HG02981 (cell line): Measurements from ENCODE around the gene CATSPERZ.
"Not testable (repeated sequence)": the region's sequence is repeated elsewhere in the genome, so short reads cannot be mapped to it uniquely, and the experiment has no call there.

Source experiments
- ATAC-seq: cut with Tn5 transposase; IDR thresholded peaks from one replicate; pipeline ENCODE4 v1.9.1; 2021; ENCODE audit warnings: mild to moderate bottlenecking, moderate library complexity; ENCODE audit not compliant: unreplicated experiment

Gene CATSPERZ

DNA sequence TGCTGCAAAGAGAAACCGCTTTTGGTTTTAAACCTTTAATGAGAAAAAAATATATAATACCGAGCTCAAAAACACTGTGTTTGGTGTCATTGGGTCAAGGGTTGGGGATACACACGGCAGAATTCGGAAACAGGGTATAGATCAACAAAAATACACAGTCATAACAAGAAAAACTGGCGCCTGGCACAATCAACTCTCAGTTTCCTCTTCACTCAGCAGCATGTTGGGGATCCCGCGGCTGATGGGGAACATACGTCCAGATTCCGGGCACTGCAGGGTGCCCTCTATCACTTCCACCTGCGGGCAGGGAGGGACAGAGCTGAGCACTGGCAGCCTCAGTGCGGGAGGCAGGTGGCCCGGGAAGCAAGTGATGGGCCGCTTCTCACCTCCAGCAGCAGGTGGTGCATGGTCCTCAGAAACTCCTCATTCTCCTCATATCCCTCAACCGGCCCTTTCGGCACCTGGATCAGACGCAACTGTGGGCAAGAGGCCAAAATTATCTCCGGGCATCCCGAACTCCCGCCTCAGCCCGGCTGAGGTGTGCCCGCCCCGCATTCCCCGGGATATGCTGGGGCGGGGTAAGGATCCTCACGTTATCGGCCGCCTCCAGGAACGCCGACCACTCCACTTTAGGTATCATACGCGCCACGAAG, 16.6 kb downstream of the CATSPERZ start:
- peak; percentile 1 for ATAC-seq

DNA sequence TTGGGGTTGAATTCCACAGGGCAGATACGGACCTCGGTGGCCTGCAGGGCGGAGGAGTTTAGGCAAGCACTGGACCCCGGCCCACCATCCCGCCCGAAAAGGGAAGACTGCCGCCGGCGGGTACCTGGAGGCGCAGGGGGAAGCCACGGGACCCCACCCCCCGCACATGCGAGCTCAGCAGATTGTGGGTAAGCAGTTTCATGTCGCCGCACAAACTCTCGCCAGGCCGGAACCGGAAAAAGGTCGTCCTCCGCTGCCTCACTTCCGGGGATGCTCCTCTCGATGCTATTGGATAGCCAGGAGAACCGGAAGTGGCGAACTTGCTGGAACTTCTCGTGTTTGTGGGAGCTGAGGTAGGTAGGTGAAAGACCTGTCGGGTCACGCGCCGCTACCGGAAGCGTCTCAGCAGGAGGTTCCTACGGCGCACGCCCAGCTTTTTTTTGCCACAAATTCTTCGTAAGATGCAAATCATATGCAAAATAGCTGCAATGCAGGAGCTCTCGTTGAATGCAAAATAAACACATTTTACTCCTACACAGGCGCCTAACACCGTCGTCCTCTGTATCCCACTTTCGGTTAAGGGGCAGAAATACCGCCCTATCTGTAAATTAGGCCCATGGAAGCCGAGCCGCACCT, 17.3 kb downstream of the CATSPERZ start, which contains the start of gene TRMT112:
Gene TRMT112 (minus strand): TSS at position 235 of the 636 bp plus-strand sequence. CDS start 33 bp downstream, at position 202.
- peak; percentile 60 for ATAC-seq

- peak; percentile 75 for ATAC-seq
Measured at GRCh38 chr11:64317961-64318765, 18.0 kb downstream of the CATSPERZ start, which contains the start of gene PRDX5. PRDX5 (plus strand) TSS chr11:64318121; CDS start chr11:64318216, 95 bp downstream.

GRCh38 chr11:64318766-64319761, 18.9 kb downstream of the CATSPERZ start:
- ATAC-seq: no peak

GRCh38 chr11:64320556-64320955, 20.4 kb downstream of the CATSPERZ start:
- no peak for ATAC-seq

- ATAC-seq: no peak
Measured at GRCh38 chr11:64321026-64321425, 20.9 kb downstream of the CATSPERZ start.

- no peak for ATAC-seq
Measured at GRCh38 chr11:64321533-64321932, 21.4 kb downstream of the CATSPERZ start.

- no peak for ATAC-seq
Measured at GRCh38 chr11:64322925-64323260, 22.7 kb downstream of the CATSPERZ start.

GRCh38 chr11:64323373-64323772, 23.2 kb downstream of the CATSPERZ start:
- ATAC-seq: no peak

DNA sequence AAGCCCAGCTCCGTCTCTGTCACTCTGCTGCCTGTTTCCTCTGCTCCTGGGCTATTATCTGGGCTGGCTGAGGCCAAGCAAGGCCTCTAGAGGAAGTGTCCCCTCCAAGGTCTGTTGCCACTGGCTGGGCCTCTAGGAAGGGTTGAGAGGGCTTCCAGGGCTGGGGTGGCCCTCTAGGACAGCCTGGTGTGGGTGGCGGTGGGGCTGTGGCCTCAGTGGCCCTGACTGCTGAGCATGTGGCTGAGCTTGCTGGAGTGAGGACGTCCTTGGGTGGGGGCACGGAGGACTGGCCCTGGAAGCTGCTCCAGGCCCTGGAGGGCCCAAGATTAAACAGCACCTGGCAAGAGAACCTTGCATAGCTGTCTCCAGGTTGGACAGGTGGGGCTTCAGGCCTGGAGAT, 23.8 kb downstream of the CATSPERZ start:
- ATAC-seq: not testable (repeated sequence)

- no peak for ATAC-seq
Measured at GRCh38 chr11:64324692-64325469, 24.7 kb downstream of the CATSPERZ start.

GRCh38 chr11:64327375-64327774, 27.2 kb downstream of the CATSPERZ start:
- no peak for ATAC-seq

GRCh38 chr11:64327993-64328392, 27.8 kb downstream of the CATSPERZ start:
- ATAC-seq: no peak

DNA sequence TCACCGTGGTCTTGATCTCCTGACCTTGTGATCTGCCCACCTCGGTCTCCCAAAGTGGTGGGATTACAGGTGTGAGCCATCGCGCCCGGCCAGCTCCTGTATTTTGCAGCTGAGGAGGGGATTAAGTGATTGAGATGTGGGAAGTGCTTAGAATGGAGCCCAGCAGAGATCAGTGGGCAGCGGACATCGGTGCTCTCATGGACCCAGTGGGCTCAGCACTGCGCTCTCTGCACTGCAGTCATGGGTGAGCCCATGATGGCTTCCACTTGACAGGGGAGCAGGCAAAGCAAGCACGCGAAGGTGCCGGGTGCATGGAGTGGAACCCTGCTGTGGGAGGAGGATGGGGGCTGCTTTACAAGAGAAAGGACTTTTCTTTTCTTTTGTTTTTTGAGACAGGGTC, 30.7 kb downstream of the CATSPERZ start:
- no peak for ATAC-seq

- peak; percentile 53 for ATAC-seq
Measured at GRCh38 chr11:64331569-64332371, 31.6 kb downstream of the CATSPERZ start.

GRCh38 chr11:64333556-64333955, 33.4 kb downstream of the CATSPERZ start:
- no peak for ATAC-seq

GRCh38 chr11:64334764-64335735, 34.9 kb downstream of the CATSPERZ start:
- ATAC-seq: peak; percentile 75
